ENCODE data around the gene FAM47E.

DNA sequence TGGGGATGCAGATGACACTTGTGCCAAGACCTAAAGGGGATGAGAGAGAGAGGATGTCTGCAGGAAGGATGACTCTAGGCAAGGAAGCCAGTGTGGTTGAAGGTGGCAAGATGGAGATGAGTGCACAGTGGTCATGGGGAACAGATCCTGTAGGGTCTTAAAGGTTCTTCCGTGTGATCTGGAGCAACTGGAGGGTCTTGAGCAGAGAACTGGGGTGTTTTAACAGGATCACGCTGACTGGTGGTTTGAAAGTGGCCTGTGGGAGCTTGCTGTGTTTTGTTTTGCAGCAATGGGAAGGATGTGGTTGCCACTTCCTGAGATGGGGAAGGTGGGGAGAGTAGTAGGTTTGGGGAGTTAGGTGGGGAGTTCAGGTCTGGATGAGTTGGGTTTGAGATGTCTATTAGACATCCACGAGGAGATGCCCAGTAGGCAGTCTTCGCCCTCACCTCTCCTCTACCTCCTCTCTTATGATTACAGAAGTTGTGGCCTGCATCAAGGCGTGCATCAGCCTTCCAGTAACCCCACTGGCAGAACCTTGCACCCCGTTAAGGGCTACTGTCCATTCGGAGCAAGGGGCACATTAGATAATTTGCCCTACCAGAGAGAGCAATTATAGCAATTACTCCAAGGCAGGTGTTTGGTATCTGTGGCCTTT, 53.6 kb downstream of the FAM47E start:
- TF ChIP-seq, protein P1, sequence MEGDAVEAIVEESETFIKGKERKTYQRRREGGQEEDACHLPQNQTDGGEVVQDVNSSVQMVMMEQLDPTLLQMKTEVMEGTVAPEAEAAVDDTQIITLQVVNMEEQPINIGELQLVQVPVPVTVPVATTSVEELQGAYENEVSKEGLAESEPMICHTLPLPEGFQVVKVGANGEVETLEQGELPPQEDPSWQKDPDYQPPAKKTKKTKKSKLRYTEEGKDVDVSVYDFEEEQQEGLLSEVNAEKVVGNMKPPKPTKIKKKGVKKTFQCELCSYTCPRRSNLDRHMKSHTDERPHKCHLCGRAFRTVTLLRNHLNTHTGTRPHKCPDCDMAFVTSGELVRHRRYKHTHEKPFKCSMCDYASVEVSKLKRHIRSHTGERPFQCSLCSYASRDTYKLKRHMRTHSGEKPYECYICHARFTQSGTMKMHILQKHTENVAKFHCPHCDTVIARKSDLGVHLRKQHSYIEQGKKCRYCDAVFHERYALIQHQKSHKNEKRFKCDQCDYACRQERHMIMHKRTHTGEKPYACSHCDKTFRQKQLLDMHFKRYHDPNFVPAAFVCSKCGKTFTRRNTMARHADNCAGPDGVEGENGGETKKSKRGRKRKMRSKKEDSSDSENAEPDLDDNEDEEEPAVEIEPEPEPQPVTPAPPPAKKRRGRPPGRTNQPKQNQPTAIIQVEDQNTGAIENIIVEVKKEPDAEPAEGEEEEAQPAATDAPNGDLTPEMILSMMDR (optimal IDR thresholded peaks at IDR 0.05 in 1 of 3, IDR thresholded peaks at IDR 0.05 in 1 of 3, conservative IDR thresholded peaks at IDR 0.05 in 1 of 3; ENCODE audit: extremely low read depth in 1 of 3, insufficient read depth in 2 of 3, low read length in 3 of 3): no peak
- TF ChIP-seq EZH2 (IDR thresholded peaks at IDR 0.05; ENCODE audit: low read length): no peak

All from keratinocyte (primary cell).